Measurements from ENCODE around the gene CDC42EP5.

CDC42EP5 gene

GRCh38 chr19:54428323-54429175 lies 44.5 kb downstream of the CDC42EP5 start:
- DNase-seq (ENCODE audit: low read depth in 2 of 2) = no peak

GRCh38 chr19:54427586-54427985 lies 45.5 kb downstream of the CDC42EP5 start:
- no peak for DNase-seq (ENCODE audit: low read depth in 2 of 2)

- DNase-seq (ENCODE audit: low read depth in 2 of 2) = no peak
Measured at GRCh38 chr19:54426291-54426931, 46.7 kb downstream of the CDC42EP5 start.

- no peak for DNase-seq (ENCODE audit: low read depth in 2 of 2)
Measured at GRCh38 chr19:54425382-54425723, 47.7 kb downstream of the CDC42EP5 start.

GRCh38 chr19:54424660-54425381 lies 48.3 kb downstream of the CDC42EP5 start:
- DNase-seq (ENCODE audit: low read depth in 2 of 2) = no peak

- no peak for DNase-seq (ENCODE audit: low read depth in 2 of 2)
Measured at GRCh38 chr19:54424201-54424600, 48.9 kb downstream of the CDC42EP5 start.

GRCh38 chr19:54422136-54422535 lies 51.0 kb downstream of the CDC42EP5 start:
- no peak for DNase-seq (ENCODE audit: low read depth in 2 of 2)

- DNase-seq (ENCODE audit: low read depth in 2 of 2) = no peak
Measured at GRCh38 chr19:54421521-54421920, 51.6 kb downstream of the CDC42EP5 start.

GRCh38 chr19:54421169-54421516 lies 52.0 kb downstream of the CDC42EP5 start:
- no peak for DNase-seq (ENCODE audit: low read depth in 2 of 2)

- no peak for DNase-seq (ENCODE audit: low read depth in 2 of 2)
Measured at GRCh38 chr19:54420383-54421168, 52.5 kb downstream of the CDC42EP5 start.

- DNase-seq (ENCODE audit: low read depth in 2 of 2) = no peak
Measured at GRCh38 chr19:54420068-54420382, 53.1 kb downstream of the CDC42EP5 start.

- DNase-seq (ENCODE audit: low read depth in 2 of 2) = no peak
Measured at GRCh38 chr19:54418930-54419800, 53.9 kb downstream of the CDC42EP5 start.

GRCh38 chr19:54418030-54418929 lies 54.8 kb downstream of the CDC42EP5 start:
- DNase-seq (ENCODE audit: low read depth in 2 of 2) = no peak

GRCh38 chr19:54416695-54417491 lies 56.2 kb downstream of the CDC42EP5 start:
- DNase-seq (ENCODE audit: low read depth in 2 of 2) = no peak

GRCh38 chr19:54415901-54416673 lies 57.0 kb downstream of the CDC42EP5 start:
- no peak for DNase-seq (ENCODE audit: low read depth in 2 of 2)

- peak; percentile 21 to 44 for DNase-seq (ENCODE audit: low read depth in 2 of 2)
Measured at GRCh38 chr19:54415208-54415900, 57.7 kb downstream of the CDC42EP5 start, which contains the start of gene TTYH1. TTYH1 (plus strand) TSS chr19:54415464; CDS start chr19:54415553, 89 bp downstream.
